22Rv1 (cell line): ENCODE data around the gene GRHPR.

ENCODE experiments used
- H3K27ac ChIP-seq: fragments of 450-650 bp; 2 replicates; pipeline ENCODE4 v1.5.1; 2017
- CTCF ChIP-seq: fragments of 450-650 bp; IDR thresholded peaks from 2 replicates; pipeline ENCODE4 v1.5.1; 2017; ENCODE audit warnings: mild to moderate bottlenecking
- ZFX ChIP-seq: fragments of 450-650 bp; IDR thresholded peaks from 2 replicates; pipeline ENCODE4 v1.6.1; 2017; ENCODE audit warnings: antibody characterized with exemption, borderline replicate concordance

The GRHPR gene

GRCh38 chr9:37380570-37380969, 41.9 kb upstream of the GRHPR start:
- TF ChIP-seq CTCF (no peak), ZFX (no peak)
- H3K27ac ChIP-seq, result no peak overlapping the region

GRCh38 chr9:37381094-37381741, 41.3 kb upstream of the GRHPR start:
- TF ChIP-seq CTCF (no peak), ZFX (no peak)
- no peak overlapping the region for H3K27ac ChIP-seq

DNA sequence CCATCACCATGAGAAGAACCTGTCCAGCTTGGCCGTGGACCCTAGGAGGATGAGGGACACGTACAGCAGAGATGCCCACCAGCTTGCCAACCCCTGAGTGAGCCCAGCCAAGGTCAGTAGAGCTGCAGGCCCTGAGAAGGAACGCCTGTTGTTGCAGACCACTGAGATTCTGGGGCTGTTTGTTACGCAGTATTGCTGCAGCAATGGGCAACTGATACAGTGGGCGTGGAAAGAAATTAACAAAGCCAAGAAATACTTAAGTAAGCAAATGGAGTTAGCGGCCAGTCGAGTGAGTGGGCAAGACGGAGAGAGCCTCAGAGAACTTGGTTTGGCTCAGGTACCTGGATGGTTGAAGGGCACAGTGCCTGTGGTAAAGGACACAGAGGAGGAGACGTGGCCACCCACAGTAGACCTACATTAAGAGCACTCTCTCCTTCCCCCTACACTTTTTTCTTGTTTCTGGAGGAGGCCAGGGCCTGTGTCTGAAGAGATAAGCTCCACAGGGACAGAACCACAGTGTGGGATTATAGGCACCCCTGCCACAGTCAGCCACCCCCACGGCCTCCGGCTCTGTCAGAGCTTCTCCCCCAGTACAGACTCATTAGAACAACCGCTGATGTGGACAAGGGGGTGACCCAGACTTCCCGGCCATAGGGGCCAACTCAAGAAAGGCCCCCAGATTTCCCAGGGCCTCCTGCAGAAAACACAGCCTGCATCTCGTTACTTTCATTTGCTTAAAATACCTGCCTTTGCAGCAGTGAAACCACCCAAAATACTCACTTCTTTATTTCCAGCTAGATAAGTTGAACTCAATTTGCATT, 40.1 kb upstream of the GRHPR start:
- H3K27ac ChIP-seq, result no peak overlapping the region
- no peak for TF ChIP-seq CTCF
- no peak for TF ChIP-seq ZFX

- TF ChIP-seq CTCF (no peak), ZFX (no peak)
- no peak overlapping the region for H3K27ac ChIP-seq
Observed at GRCh38 chr9:37382982-37383357, 39.5 kb upstream of the GRHPR start.

GRCh38 chr9:37383393-37383792, 39.1 kb upstream of the GRHPR start:
- H3K27ac ChIP-seq, result no peak overlapping the region
- TF ChIP-seq ZFX (no peak), CTCF (no peak)

DNA sequence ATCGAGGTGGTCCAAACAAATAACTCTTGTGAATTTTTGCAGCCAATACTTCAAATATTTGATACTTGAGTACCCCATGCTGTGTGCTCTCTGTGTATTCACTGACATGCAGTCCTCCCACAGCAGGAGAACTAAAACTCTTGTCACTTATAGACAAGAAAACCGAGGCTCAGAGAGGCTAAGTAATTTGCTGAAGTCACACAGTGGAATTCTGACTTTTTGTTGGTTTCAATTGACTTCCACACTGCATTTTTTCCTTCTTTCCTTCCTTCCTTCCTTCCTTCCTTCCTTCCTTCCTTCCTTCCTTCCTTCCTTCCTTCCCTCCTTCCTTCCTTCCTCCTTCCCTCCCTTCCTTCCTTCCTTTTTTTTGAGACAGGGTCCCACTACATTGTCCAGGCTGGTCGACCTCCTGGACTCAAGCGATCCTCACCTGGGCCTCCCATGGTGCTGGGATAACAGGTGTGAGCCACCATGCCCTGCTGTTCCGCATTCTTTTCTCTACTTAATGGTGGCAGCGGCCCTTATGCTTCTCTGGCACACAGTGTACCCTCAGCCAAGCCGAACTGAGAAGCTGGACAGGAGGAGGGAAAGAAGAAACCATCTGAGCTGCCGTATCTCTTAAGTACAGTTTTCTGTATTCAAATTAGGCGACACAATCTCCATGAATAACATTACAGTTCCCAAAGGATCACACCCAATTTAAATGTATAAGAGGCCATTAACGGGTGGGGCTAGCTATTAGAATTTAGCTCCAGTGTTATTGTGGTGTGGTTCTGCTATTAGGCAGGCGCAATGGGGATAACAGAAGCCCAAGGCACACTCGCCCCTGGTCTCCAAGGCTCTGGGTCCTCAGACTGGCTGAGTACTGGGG, 38.4 kb upstream of the GRHPR start:
- no peak for TF ChIP-seq ZFX
- TF ChIP-seq CTCF, result no peak
- no peak overlapping the region for H3K27ac ChIP-seq
